DOHH2 (cell line): ENCODE measurements around the gene CDC16.
"Not testable (repeated sequence)": the region's sequence is repeated elsewhere in the genome, so short reads cannot be mapped to it uniquely, and the experiment has no call there.

ENCODE experiments used
- CTCF ChIP-seq: fragments of 200-600 bp; sonication (generic); IDR thresholded peaks from one replicate; pipeline ENCODE4 v1.5.1; 2014; ENCODE audit warnings: antibody characterized with exemption, mild to moderate bottlenecking, low read depth, low read length; ENCODE audit not compliant: poor library complexity, severe bottlenecking
- EZH2phosphoT487 ChIP-seq: fragments of 200-600 bp; sonication (generic); IDR thresholded peaks from 2 replicates; pipeline ENCODE4 v1.6.1; 2017; ENCODE audit warnings: borderline replicate concordance, mild to moderate bottlenecking, antibody characterized with exemption, low read length, moderate library complexity, mixed read lengths

- TF ChIP-seq CTCF, EZH2phosphoT487: not testable (repeated sequence)
Observed at GRCh38 chr13:114251639-114252440, 17.1 kb downstream of the CDC16 start.
